HG02970 (cell line): ENCODE measurements around the gene FKBP9.

Experiments
- ATAC-seq: cut with Tn5 transposase; IDR thresholded peaks from one replicate; pipeline ENCODE4 v1.9.1; 2021; ENCODE audit warnings: mild to moderate bottlenecking, moderate library complexity, moderate number of reproducible peaks; ENCODE audit not compliant: unreplicated experiment, low FRiP score

The FKBP9 gene

DNA sequence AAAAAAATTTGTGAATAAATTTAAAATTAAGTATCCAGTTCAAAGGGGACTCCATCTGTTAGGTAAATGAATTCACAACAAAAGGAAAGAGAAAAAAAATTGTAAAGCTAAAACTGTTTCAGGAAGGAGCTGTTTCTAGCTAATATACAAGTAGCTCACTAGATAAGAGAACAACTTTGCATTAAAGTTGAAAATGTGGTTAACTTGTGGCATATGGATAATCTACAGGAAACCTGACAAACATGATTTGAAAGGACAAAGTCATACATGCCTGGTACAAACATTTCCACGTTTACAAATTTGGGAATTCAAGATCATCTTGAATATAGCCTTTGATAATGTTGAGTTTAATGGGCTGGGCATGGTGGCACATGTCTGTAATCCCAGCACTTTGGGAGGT is 96.5 kb downstream of the FKBP9 start:
- ATAC-seq: no peak

GRCh38 chr7:33054261-33054964 is 97.2 kb downstream of the FKBP9 start:
- ATAC-seq: no peak

GRCh38 chr7:33055158-33055557 is 97.9 kb downstream of the FKBP9 start:
- no peak for ATAC-seq
